ENCODE measurements around the gene FBXW7.

DNA sequence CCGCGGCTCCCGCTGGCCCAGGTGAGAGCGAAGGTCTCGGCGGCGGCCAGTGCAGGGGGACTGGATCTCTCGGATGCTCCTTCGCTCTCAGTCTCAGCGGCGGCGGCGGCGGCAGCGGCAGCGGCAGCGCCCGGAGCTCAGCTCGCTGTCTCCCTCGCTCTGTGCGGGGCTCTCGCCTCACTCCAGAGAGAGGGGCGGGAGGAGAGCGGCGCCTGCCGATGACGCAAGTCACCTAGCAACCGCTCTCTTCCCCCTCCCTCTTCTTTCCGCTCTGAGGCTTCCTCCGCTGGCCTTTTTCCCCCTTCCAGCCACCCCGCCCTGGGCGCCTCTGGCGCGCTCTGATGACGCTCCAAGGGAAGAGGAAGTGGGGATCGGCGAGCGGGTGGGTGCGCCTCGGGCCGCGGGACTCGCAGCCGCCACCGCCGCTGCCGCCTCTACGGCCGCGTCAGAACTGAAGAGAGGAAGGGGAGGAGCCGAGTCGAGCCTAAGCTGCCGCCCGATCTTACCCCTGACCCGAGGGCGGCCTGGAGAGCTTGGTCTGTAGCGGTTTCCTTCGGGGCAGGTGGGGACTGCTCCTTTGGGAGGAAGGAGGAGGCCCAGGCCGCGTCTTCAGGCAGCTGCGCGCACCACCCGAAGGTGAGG is at the start of gene FBXW7:
- TF ChIP-seq EP300 (IDR thresholded peaks at IDR 0.05) = peak in 2 of 4 donors; percentile 49 to 80
- TF ChIP-seq, protein P1, sequence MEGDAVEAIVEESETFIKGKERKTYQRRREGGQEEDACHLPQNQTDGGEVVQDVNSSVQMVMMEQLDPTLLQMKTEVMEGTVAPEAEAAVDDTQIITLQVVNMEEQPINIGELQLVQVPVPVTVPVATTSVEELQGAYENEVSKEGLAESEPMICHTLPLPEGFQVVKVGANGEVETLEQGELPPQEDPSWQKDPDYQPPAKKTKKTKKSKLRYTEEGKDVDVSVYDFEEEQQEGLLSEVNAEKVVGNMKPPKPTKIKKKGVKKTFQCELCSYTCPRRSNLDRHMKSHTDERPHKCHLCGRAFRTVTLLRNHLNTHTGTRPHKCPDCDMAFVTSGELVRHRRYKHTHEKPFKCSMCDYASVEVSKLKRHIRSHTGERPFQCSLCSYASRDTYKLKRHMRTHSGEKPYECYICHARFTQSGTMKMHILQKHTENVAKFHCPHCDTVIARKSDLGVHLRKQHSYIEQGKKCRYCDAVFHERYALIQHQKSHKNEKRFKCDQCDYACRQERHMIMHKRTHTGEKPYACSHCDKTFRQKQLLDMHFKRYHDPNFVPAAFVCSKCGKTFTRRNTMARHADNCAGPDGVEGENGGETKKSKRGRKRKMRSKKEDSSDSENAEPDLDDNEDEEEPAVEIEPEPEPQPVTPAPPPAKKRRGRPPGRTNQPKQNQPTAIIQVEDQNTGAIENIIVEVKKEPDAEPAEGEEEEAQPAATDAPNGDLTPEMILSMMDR (IDR thresholded peaks at IDR 0.05) = no peak
- TF ChIP-seq POLR2A (IDR thresholded peaks at IDR 0.05) = peak; percentile 71 to 84

Measured in sigmoid colon (tissue), 4 donors.